GM12878 (cell line): ENCODE results near the gene OLFML2B. TPM values are rescaled to one million over a fixed set of nuclear protein-coding genes. Genes with fewer than 3 reads are reported as not detected.

Source experiments
- ATAC-seq: fragments of 200-7000 bp; cut with Tn5 transposase; 3 replicates; pipeline ENCODE4 v1.9.1; 2020; ENCODE audit warnings: mild to moderate bottlenecking, moderate library complexity
- BruUV-seq: library from RNA; stranded (reverse); fragments of 400-500 nt; replicated peaks from 2 replicates; lab custom pipeline; 2021; lab: Mats Ljungman, UMichigan
- CTCF ChIA-PET: fragments of 300-600 bp; sonication (Branson Sonifier 250); formaldehyde crosslinking; extraction: SDS; loops from one replicate; lab custom pipeline; 2021; ENCODE audit warnings: inconsistent platforms; lab: Yijun Ruan, JAX
- POLR2A ChIA-PET: fragments of 350-600 bp; formaldehyde crosslinking; extraction: SDS; loops from one replicate; lab custom pipeline; 2021; ENCODE audit warnings: inconsistent platforms; lab: Charles Lee
- RAD21 ChIA-PET: fragments of 300-600 bp; sonication (Branson Sonifier 250); formaldehyde crosslinking; loops from one replicate; lab custom pipeline; 2023; ENCODE audit warnings: antibody characterized with exemption; ENCODE audit not compliant: unreplicated experiment; lab: Charles Lee
- SMC1A ChIA-PET: fragments of 300-600 bp; sonication (Branson Sonifier 250); formaldehyde crosslinking; loops from one replicate; lab custom pipeline; 2023; ENCODE audit not compliant: unreplicated experiment, uncharacterized antibody; lab: Charles Lee
- DNase-seq: peaks from one replicate; pipeline ENCODE4 v3.0.0-alpha.2; 2011; ENCODE audit warnings: low read depth, low spot score
- FAIRE-seq: peaks from 3 replicates; lab custom pipeline; 2011; peaks lifted over from hg19 to GRCh38; lab: Jason Lieb, UNC
- H2AFZ ChIP-seq: 2 replicates; pipeline ENCODE4 v1.6.0; 2011; ENCODE audit warnings: low read depth, low read length, control low read depth; ENCODE audit not compliant: control insufficient read depth
- H3K27ac ChIP-seq: 2 replicates; pipeline ENCODE4 v1.5.1; 2011; ENCODE audit warnings: control low read depth; ENCODE audit not compliant: control insufficient read depth, insufficient read depth
- H3K27me3 ChIP-seq, 2 experiments: replicated peaks in 1 of 2; 2 replicates each; pipeline versions ENCODE4 v1.6.0 to v1.6.1; 2011; ENCODE audit warnings: low read length in 1 of 2; ENCODE audit not compliant: control insufficient read depth in 2 of 2, insufficient read depth in 2 of 2
- H3K36me3 ChIP-seq, 2 experiments: 2 replicates each; pipeline ENCODE4 v1.5.1; 2011; ENCODE audit warnings: low read length in 1 of 2; ENCODE audit not compliant: control insufficient read depth in 2 of 2, insufficient read depth in 2 of 2
- H3K4me1 ChIP-seq: 2 replicates; pipeline ENCODE4 v1.6.1; 2011; ENCODE audit warnings: mild to moderate bottlenecking, low read length, moderate library complexity, mixed read lengths; ENCODE audit not compliant: control insufficient read depth, insufficient read depth
- H3K4me2 ChIP-seq: 2 replicates; pipeline ENCODE4 v1.6.0; 2011; ENCODE audit warnings: control low read depth; ENCODE audit not compliant: control insufficient read depth, insufficient read depth
- H3K4me3 ChIP-seq: fragments of 200-600 bp; sonication (generic); 2 replicates; pipeline ENCODE4 v1.5.1; 2016
- H3K79me2 ChIP-seq: 2 replicates; pipeline ENCODE4 v1.6.0; 2011; ENCODE audit warnings: low read length; ENCODE audit not compliant: control insufficient read depth, insufficient read depth
- H3K9ac ChIP-seq: 2 replicates; pipeline ENCODE4 v1.8.0; 2011; ENCODE audit warnings: low read length, control low read depth, mixed read lengths; ENCODE audit not compliant: control insufficient read depth, insufficient read depth
- H3K9me3 ChIP-seq: replicated peaks from 3 replicates; pipeline ENCODE4 v1.5.1; 2011; ENCODE audit warnings: mild to moderate bottlenecking, low read length; ENCODE audit not compliant: control insufficient read depth, insufficient read depth
- H4K20me1 ChIP-seq: 2 replicates; pipeline ENCODE4 v1.6.0; 2011; ENCODE audit not compliant: control insufficient read depth, insufficient read depth
- CHD1 ChIP-seq: IDR thresholded peaks from 2 replicates; pipeline ENCODE4 v1.6.1; 2012; ENCODE audit warnings: low read depth, low read length, improper control_type of control experiment
- ESRRA ChIP-seq: IDR thresholded peaks from 2 replicates; pipeline ENCODE4 v1.6.1; 2012; ENCODE audit warnings: mild to moderate bottlenecking, low read length, improper control_type of control experiment
- MEF2A ChIP-seq: IDR thresholded peaks from 2 replicates; pipeline ENCODE4 v1.6.1; 2011; ENCODE audit warnings: low read depth, mild to moderate bottlenecking, low read length, moderate library complexity; ENCODE audit not compliant: insufficient read depth
- MEF2B ChIP-seq: fragments of 450-650 bp; IDR thresholded peaks from 2 replicates; pipeline ENCODE4 v1.6.1; 2018; ENCODE audit warnings: mild to moderate bottlenecking, moderate library complexity; ENCODE audit not compliant: partially characterized antibody, poor library complexity, severe bottlenecking
- RELB ChIP-seq: fragments of 450-650 bp; IDR thresholded peaks from 2 replicates; pipeline ENCODE4 v1.6.1; 2017; ENCODE audit warnings: low read depth, mild to moderate bottlenecking, moderate library complexity
- YBX1 ChIP-seq: fragments of 450-650 bp; IDR thresholded peaks from 2 replicates; pipeline ENCODE4 v1.6.1; 2016; ENCODE audit warnings: antibody characterized with exemption
- ZBTB11 ChIP-seq: fragments of 450-650 bp; formaldehyde crosslinking; IDR thresholded peaks from 2 replicates; pipeline ENCODE4 v1.5.0; 2022; ENCODE audit warnings: mild to moderate bottlenecking, missing genetic modification characterization
- WGBS: methylation state at CpG from one replicate; pipeline ENCODE4 v1.1.6; 2016; ENCODE audit warnings: low lambda C conversion rate; ENCODE audit not compliant: insufficient replicate concordance, insufficient coverage; ENCODE audit errors: missing lambda C conversion rate; 5-methylcytosine and 5-hydroxymethylcytosine counted together
- in situ Hi-C: fragments of 300-500 bp; cut with MboI; formaldehyde crosslinking; loops from 9 replicates; pipeline ENCODE4 v1.14.3; 2018; ENCODE audit warnings: mixed read lengths
- intact Hi-C: fragments of 100-400 bp; cut with micrococcal nuclease; formaldehyde crosslinking; loops from one replicate; pipeline ENCODE4 v1.14.2; 2022; ENCODE audit not compliant: unreplicated experiment
- polyA plus RNA-seq, 11 experiments: library from polyadenylated mRNA; depleted of rRNA in 4 of 11; unstranded in 6 of 11; stranded (reverse) in 5 of 11; fragments of >200 nt; fragmentation: Nextera tagmentation in 4 of 11; fragmentation: Illumina TruSeq in 1 of 11; extraction: Ambion mirVana in 4 of 11; extraction: Trizol in 1 of 11; gene quantifications; 1 replicate in 1 of 11; 2 replicates in 10 of 11; pipeline versions ENCODE4 v1.2.1 to v1.2.3, GENCODE V29; 2011 to 2016; ENCODE audit warnings: inconsistent platforms in 2 of 11, missing spikeins in 2 of 11, low read depth in 1 of 11
- total RNA-seq, 4 experiments: library from RNA; depleted of rRNA in 3 of 4; stranded (reverse); fragments of >200 nt in 3 of 4; fragmentation: Illumina TruSeq in 1 of 4; extraction: Trizol in 1 of 4; gene quantifications; 2 replicates each; pipeline versions ENCODE4 v1.2.1 to v1.2.3, GENCODE V29; 2013 to 2021

OLFML2B gene
- total and polyA plus RNA-seq, 10 of the 15 experiments (the other 5 are each of a cell fraction or from before 2014, with no cell fraction given), result not detected

GRCh38 chr1:162009501-162010174 lies 14.0 kb downstream of the OLFML2B start:
- TF ChIP-seq CHD1, result no peak
- no peak for TF ChIP-seq MEF2B
- no peak for TF ChIP-seq RELB
- TF ChIP-seq ZBTB11 (CRISPR knock-in tag), result no peak
- TF ChIP-seq MEF2A, result no peak
- TF ChIP-seq YBX1, result no peak
- TF ChIP-seq ESRRA, result no peak
- WGBS, result 33% methylated on average over 9 of the region's 9 CpGs
- no peak overlapping the region for H3K4me2 ChIP-seq
- H3K27ac ChIP-seq, result no peak overlapping the region
- no peak overlapping the region for H3K9ac ChIP-seq
- DNase-seq (no peak), FAIRE-seq (no peak), ATAC-seq (no peak)
- peaks cover 4% of the 10 kb centered on the region; the same call in 2 of the 3 replicates for H3K9me3 ChIP-seq
- no peak overlapping the region for H3K4me3 ChIP-seq
- no peaks in the 10 kb centered on the region for H4K20me1 ChIP-seq
- CTCF ChIA-PET, result no interaction called here
- no peaks in the 10 kb centered on the region for H3K36me3 ChIP-seq
- H3K27me3 ChIP-seq, result peaks cover 0 to 2% of the 10 kb centered on the region in 2 experiments; a peak in 2 of 4 replicates
- RAD21 ChIA-PET, result no interaction called here
- no peak overlapping the region for H2AFZ ChIP-seq
- intact Hi-C loops, result no loop called here
- in situ Hi-C loops, result no loop called here
- SMC1A ChIA-PET, result no interaction called here
- H3K4me1 ChIP-seq, result no peaks in the 10 kb centered on the region
- no peaks in the 10 kb centered on the region for H3K79me2 ChIP-seq
- POLR2A ChIA-PET, result no interaction called here
- BruUV-seq, result no TSS peak
